Epithelial cell of esophagus (primary cell): ENCODE data around the gene POLR2L.

Experiments
- DNase-seq: peaks from one replicate; pipeline ENCODE4 v3.0.0; 2010; ENCODE audit warnings: low read depth
- H3K4me3 ChIP-seq: 2 replicates; pipeline ENCODE4 v1.5.1; 2011; ENCODE audit warnings: mild to moderate bottlenecking, low read length, control low read depth
- CTCF ChIP-seq: IDR thresholded peaks from 2 replicates; pipeline ENCODE4 v1.5.1; 2011; ENCODE audit warnings: low read depth, mild to moderate bottlenecking, low read length, control low read depth, inconsistent platforms; ENCODE audit not compliant: insufficient read depth; ENCODE audit errors: missing control alignments

The POLR2L gene

DNA sequence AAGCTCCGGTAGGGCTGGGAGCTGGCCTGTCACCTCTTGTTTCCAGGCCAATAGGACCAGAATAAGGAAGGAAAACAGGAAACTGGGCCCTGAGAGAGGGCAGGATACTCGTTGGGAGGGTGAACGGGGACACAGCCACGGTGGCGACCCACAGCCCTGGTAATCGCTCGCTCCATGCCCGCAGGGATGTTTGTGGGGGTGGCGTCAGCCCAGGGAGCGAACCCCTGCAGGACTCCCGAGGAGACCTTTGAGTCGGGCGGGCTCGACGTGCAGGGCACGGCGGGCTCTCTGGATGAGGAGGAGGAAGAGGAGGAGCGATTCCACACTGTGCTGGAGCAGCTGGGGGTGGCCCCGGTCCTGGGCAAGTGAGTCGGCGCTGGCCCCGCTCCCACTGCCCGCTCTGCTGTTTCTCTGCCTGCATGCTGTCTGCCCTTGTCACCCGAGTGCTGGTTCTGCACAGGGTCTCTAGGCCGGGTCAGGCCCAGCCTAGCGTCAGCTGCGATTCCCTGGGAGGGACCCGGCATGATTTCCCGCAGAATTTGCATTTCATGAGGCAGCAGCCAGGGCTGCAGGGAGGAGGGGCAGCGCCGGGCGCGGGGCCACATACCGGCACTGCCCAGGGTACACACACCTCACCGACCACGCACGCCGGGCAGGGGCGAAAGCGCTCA lies 13.0 kb downstream of the POLR2L start:
- H3K4me3 ChIP-seq = no peak overlapping the region

DNA sequence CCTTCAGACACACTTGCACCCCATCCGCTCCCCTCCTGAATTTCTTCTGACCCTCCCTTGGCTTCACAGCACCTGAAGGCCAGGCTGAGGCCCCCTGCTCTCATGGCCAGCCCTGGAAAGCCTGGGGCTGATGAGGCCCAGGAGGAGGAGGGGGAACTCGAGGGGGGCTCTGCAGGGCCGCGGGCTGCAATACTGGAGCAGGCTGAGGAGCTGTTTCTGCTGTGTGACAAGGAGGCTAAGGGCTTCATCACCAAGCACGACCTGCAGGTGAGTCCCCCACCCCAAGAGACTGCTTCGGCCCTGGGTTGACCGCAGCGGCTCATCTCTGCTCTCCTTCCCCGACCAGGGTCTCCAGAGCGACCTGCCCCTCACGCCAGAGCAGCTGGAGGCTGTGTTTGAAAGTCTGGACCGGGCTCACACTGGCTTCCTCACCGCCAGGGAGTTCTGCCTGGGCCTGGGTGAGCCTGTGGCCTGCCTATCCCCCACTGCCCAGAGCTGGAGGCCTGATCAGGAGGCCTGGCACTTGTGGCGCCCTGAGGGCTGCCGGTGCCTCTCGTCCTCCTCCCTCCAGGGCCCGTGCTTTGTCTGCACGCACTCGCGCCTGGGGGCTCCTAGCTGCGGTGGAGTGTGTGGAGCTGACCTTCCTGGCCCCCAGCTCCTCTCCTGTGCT lies 13.7 kb downstream of the POLR2L start:
- H3K4me3 ChIP-seq = no peak overlapping the region
- DNase-seq = no peak
- TF ChIP-seq CTCF = no peak

More for the DNA sequence above, 13.0 kb downstream of the POLR2L start:
- DNase-seq = no peak
- no peak for TF ChIP-seq CTCF

- no peak within 1 kb of the TSS for H3K4me3 ChIP-seq
- DNase-seq = no peak
- TF ChIP-seq CTCF = no peak
These were observed 14.5 kb downstream of the POLR2L start, which contains the start of gene CRACR2B for GRCh38 chr11:827897-828192. Gene CRACR2B, plus strand, starts transcription at chr11:827919. Its CDS starts 689 bp downstream, at chr11:828608.

GRCh38 chr11:827146-827896 lies 15.0 kb downstream of the POLR2L start:
- no peak for TF ChIP-seq CTCF
- no peak overlapping the region for H3K4me3 ChIP-seq
- no peak for DNase-seq

- DNase-seq = no peak
- TF ChIP-seq CTCF = no peak
- H3K4me3 ChIP-seq = no peak overlapping the region
These were observed 15.5 kb downstream of the POLR2L start for GRCh38 chr11:826836-827145.

- no peak overlapping the region for H3K4me3 ChIP-seq
- DNase-seq = no peak
- TF ChIP-seq CTCF = no peak
These were observed 16.1 kb downstream of the POLR2L start for GRCh38 chr11:826227-826621.
